ENCODE results near the gene SAMD8. TPM values are rescaled to one million over a fixed set of nuclear protein-coding genes. Genes with fewer than 3 reads are reported as not detected.
A peak's percentile ranks its signal among the peaks of the same experiment; 100 is the strongest.
"Not testable (repeated sequence)": the region's sequence is repeated elsewhere in the genome, so short reads cannot be mapped to it uniquely, and the experiment has no call there.

Gene SAMD8
- total RNA-seq, 1 experiment from 2014 or later, result 32.0 TPM

DNA sequence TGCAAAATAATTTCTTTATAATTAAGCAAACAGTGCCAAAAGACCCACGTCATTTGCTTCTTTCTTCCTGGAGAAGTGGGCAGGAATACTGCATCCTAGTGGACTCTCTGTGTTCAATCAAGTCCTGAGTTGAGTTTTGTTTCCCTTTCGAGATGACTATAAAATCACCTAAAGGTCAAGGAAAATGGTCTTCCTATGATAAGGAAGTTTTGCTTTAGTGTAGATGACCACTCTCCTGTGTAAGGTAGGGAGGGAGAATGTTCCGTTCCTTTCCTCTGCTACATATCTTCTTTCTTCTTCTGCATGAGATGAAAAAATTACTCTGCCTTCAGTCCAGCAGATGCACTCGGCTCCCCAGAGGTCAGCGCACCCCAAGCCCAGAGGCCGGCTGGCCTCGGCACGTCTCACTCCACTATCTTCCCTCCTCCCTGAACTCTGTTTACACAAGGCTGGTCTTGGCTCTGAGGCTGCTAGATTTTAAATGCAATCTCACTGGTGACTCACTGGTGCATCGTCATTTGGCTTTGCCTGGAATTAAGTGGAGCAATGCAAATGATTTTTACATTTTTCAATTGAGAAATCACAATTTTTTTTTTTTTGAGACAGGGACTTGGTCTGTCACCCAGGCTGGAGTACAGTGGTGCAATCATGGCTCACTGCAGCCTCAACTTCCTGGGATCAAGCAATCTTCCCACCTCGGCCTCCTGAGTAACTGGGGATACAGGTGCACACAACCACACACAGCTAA is 80.5 kb downstream of the SAMD8 start:
- no TSS peak for BruUV-seq (replicated peaks)
- POLR2A ChIA-PET, result no interaction called here
- TF ChIP-seq POLR2AphosphoS5 (IDR thresholded peaks at IDR 0.05; ENCODE audit: low read depth, low read length), result no peak
- no peak for TF ChIP-seq REST (IDR thresholded peaks at IDR 0.05; ENCODE audit: insufficient read depth in 1 of 2, low read depth in 2 of 2, low read length in 1 of 2)
- no peak for TF ChIP-seq SIN3A (IDR thresholded peaks at IDR 0.05; ENCODE audit: borderline replicate concordance, insufficient read depth, low read depth, low read length)
- TF ChIP-seq, protein P1, sequence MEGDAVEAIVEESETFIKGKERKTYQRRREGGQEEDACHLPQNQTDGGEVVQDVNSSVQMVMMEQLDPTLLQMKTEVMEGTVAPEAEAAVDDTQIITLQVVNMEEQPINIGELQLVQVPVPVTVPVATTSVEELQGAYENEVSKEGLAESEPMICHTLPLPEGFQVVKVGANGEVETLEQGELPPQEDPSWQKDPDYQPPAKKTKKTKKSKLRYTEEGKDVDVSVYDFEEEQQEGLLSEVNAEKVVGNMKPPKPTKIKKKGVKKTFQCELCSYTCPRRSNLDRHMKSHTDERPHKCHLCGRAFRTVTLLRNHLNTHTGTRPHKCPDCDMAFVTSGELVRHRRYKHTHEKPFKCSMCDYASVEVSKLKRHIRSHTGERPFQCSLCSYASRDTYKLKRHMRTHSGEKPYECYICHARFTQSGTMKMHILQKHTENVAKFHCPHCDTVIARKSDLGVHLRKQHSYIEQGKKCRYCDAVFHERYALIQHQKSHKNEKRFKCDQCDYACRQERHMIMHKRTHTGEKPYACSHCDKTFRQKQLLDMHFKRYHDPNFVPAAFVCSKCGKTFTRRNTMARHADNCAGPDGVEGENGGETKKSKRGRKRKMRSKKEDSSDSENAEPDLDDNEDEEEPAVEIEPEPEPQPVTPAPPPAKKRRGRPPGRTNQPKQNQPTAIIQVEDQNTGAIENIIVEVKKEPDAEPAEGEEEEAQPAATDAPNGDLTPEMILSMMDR (IDR thresholded peaks at IDR 0.05), result no peak
- no peak for TF ChIP-seq TCF7L2 (IDR thresholded peaks at IDR 0.05; ENCODE audit: low read depth, low read length)

DNA sequence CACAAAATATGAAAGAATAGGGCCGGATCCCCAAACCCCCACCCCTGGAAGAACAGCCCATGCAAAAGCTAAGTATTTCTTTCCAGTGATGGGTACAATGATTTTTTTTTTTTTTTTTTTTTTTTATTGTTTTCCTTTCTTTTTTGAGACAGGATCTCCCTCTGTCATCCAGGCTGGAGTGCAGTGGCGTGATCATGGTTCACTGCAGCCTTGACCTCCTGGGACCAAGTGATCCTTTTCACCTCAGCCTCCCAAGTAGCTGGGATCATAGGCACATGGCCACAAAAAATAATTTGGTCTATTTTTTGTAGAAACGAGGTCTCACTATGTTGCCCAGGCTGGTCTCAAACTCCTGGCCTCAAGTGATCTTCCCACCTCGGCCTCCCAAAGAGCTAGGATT is 83.2 kb downstream of the SAMD8 start:
- DNase-seq (ENCODE audit: low read depth, low spot score); ATAC-seq; POLR2A ChIA-PET; H3K9me3 ChIP-seq (ENCODE audit: control insufficient read depth, insufficient read depth, low read depth, low read length); BruUV-seq (replicated peaks); H3K27ac ChIP-seq (ENCODE audit: low read length); intact Hi-C loops (cut with micrococcal nuclease; ENCODE audit: unreplicated experiment); H3K4me3 ChIP-seq (ENCODE audit: low read depth in 2 of 2, low read length in 2 of 2); H3K4me1 ChIP-seq (ENCODE audit: control insufficient read depth, insufficient read depth, low read length); in situ Hi-C loops (cut with HindIII; ENCODE audit: low pct_unique_long_range_greater_than_20kb, low sequenced_read_pairs); H3K36me3 ChIP-seq (ENCODE audit: control insufficient read depth, insufficient read depth, low read length); H3K27me3 ChIP-seq (ENCODE audit: control insufficient read depth, insufficient read depth, low read length): not testable (repeated sequence)
- CTCF ChIA-PET, result interaction anchor here (1.6 kb wide), 1 partner anchor 15 kb away, joined by 4 read pairs; no protein-coding TSS in a partner anchor

More for the DNA sequence above, 80.5 kb downstream of the SAMD8 start:
- Histone ChIP-seq H3K27ac (ENCODE audit: low read length) (no peak overlapping the region), H3K4me1 (ENCODE audit: control insufficient read depth, insufficient read depth, low read length) (peaks cover 9% of the 10 kb centered on the region), H3K27me3 (ENCODE audit: control insufficient read depth, insufficient read depth, low read length) (no peaks in the 10 kb centered on the region), H3K36me3 (ENCODE audit: control insufficient read depth, insufficient read depth, low read length) (no peaks in the 10 kb centered on the region), H3K4me3 (ENCODE audit: low read depth in 2 of 2, low read length in 2 of 2) (no peak overlapping the region), H3K9me3 (ENCODE audit: control insufficient read depth, insufficient read depth, low read depth, low read length) (no peaks in the 10 kb centered on the region)
- ATAC-seq (peak; percentile 70), DNase-seq (ENCODE audit: low read depth, low spot score) (no peak)
- CTCF ChIA-PET, result interaction anchor here (0.6 kb wide), 1 partner anchor 20 kb away, joined by 6 read pairs; no protein-coding TSS in a partner anchor
- intact Hi-C loops (cut with micrococcal nuclease; ENCODE audit: unreplicated experiment), result no loop called here
- in situ Hi-C loops (cut with HindIII; ENCODE audit: low pct_unique_long_range_greater_than_20kb, low sequenced_read_pairs), result no loop called here

All from Panc1 (cell line).